ENCODE data around the gene CRIM1.

The CRIM1 gene

DNA sequence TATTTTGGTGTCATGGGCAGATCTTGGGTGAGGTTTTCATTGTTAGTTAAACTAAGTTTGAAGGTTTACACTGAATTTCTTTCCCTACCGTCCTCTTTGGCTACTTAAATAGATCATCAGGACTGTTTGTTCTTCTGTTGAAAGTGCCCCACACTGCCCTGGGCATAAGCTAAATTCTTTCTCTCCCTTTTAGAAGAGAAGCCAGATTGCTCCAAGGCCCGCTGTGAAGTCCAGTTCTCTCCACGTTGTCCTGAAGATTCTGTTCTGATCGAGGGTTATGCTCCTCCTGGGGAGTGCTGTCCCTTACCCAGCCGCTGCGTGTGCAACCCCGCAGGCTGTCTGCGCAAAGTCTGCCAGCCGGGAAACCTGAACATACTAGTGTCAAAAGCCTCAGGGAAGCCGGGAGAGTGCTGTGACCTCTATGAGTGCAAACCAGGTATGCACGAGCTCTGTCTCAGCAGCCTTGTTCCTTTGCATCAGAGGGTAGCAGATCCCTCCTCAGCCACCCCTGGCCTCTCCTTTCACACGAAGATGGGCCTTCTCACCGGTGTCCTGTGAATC lies 85.6 kb downstream of the CRIM1 start:
- no peak for DNase-seq (ENCODE audit: low read depth)
- no peak overlapping the region for H3K4me3 ChIP-seq (ENCODE audit: low read depth, low read length)
- TF ChIP-seq, protein P1, sequence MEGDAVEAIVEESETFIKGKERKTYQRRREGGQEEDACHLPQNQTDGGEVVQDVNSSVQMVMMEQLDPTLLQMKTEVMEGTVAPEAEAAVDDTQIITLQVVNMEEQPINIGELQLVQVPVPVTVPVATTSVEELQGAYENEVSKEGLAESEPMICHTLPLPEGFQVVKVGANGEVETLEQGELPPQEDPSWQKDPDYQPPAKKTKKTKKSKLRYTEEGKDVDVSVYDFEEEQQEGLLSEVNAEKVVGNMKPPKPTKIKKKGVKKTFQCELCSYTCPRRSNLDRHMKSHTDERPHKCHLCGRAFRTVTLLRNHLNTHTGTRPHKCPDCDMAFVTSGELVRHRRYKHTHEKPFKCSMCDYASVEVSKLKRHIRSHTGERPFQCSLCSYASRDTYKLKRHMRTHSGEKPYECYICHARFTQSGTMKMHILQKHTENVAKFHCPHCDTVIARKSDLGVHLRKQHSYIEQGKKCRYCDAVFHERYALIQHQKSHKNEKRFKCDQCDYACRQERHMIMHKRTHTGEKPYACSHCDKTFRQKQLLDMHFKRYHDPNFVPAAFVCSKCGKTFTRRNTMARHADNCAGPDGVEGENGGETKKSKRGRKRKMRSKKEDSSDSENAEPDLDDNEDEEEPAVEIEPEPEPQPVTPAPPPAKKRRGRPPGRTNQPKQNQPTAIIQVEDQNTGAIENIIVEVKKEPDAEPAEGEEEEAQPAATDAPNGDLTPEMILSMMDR (IDR thresholded peaks at IDR 0.05; ENCODE audit: control insufficient read depth, extremely low read depth, insufficient read depth), result no peak

DNA sequence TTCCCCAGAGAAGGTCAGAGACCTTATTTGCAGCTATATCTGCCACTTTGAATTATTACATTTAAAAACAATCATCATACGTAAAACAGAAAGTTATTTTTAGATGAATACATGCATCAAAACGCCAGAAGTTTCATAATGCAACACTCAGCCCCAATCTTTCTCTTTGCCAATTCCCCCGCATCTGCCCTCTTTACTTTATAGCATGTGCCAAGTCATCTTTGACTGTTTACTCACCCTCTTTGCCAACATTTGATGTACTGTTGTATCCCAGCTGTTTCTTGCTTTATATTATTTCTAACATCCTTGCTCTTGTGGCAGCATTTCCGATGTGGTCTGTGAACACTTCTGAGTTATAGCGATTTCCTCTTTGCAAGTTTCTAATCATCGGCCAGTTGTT lies 86.2 kb downstream of the CRIM1 start:
- TF ChIP-seq, protein P1 (IDR thresholded peaks at IDR 0.05; ENCODE audit: control insufficient read depth, extremely low read depth, insufficient read depth), result no peak
- H3K4me3 ChIP-seq (ENCODE audit: low read depth, low read length), result no peak overlapping the region
- DNase-seq (ENCODE audit: low read depth), result no peak

DNA sequence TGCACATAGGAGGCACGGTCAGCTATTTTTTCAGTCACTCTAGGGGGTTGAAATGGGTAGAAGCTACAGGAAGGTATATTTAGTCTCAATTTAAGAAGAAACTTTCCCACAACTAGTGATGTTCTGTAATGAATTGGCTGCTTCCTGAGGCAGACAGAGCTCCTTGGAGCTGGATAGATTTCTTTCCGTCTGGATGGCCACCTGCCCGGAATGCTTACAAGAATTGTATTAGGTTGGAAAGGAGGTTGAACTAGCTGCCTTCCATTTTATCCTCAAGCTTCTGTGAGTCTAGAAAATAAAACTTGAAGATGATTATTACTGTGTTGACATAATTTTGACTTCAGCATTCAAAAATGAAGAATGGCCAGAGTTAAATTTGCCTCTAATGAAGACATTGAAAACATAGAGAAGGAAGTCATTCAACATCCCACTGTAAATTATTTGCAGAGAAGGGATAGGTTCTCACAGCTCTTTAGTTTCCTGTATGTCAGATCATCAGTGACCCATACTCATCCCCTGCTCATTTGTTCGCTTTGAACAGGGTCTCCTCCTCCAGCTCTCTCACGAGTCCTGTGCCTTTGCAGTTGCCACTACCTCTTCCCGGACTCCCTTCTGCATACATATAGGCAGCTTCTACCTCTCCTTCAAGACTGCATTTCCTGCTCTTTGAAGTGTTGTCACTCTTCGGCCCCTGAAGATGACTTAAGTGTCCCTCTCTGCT lies 88.8 kb downstream of the CRIM1 start:
- no peak for DNase-seq (ENCODE audit: low read depth)
- TF ChIP-seq, protein P1 (IDR thresholded peaks at IDR 0.05; ENCODE audit: control insufficient read depth, extremely low read depth, insufficient read depth), result no peak
- H3K4me3 ChIP-seq (ENCODE audit: low read depth, low read length), result no peak overlapping the region

DNA sequence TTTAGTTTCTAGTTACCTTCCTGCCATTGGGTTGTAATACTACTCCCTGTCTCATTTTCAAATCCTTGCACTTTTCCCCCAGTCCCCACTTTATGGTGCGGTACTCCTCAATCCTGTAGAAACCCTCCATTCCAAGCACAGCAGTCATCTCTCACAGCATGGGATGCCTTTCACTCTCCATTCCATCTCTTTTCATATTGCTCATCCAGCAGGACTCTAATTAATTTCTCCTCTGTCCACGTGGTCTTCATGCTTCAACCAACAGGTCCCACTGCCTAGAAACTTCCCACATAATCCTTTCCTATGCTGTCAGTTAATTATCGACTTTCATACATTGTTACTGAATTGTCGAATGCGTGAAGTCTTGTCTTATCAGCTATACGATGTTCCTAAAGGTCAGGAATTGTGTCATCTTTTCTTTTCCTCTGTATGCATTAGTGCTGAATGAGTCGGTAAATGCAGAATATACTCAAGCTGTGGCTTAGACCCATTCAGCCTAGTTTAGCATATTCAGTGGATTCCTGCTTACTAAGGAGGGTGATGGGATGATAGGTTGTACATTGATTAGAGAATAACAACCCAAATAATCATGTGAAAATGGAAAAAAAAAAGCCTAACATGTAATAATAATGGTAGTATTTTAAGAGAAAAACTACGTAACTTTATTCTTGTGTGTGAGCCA lies 89.7 kb downstream of the CRIM1 start:
- DNase-seq (ENCODE audit: low read depth), result no peak
- TF ChIP-seq, protein P1 (IDR thresholded peaks at IDR 0.05; ENCODE audit: control insufficient read depth, extremely low read depth, insufficient read depth), result no peak
- H3K4me3 ChIP-seq (ENCODE audit: low read depth, low read length), result no peak overlapping the region

DNA sequence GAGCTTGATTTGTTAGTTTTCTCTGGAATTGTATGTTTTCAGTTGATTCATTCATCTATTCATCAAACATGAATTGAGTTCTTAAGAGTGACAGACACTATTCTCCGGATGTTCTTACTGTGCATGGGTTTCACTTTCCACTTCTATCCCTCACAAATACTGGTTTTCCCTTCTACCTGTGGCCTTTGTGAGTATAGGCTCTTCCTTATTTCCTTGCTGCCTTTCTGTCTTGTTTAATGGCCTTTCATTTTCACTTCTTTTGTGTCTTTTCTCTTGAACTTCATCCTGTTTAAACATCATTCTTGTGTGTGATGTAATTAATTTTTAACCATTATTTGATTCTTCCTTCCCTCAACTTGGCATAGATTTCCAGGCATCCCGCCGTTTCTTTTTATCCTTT lies 90.7 kb downstream of the CRIM1 start:
- TF ChIP-seq, protein P1 (IDR thresholded peaks at IDR 0.05; ENCODE audit: control insufficient read depth, extremely low read depth, insufficient read depth), result no peak
- H3K4me3 ChIP-seq (ENCODE audit: low read depth, low read length), result no peak overlapping the region
- DNase-seq (ENCODE audit: low read depth), result no peak

DNA sequence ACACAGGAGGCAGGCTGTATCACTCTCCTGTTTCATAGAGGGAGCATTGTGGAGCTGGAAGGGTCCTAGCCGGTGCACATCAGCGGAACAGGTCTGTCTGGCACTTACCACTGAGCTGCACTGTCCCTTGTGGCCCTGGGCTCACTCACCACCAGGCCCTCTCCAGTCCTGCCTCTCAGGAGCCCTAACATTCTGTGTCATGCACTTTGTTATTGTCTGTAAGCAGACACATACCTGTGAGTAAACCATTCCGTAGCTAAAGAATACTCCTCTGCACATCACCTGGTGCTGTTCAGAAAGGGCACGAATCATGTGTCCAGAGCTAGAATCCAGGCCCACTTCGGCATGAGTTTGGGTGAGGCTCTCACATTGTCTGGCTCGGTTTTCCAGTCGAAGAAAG lies 93.6 kb downstream of the CRIM1 start:
- DNase-seq (ENCODE audit: low read depth), result no peak
- TF ChIP-seq, protein P1 (IDR thresholded peaks at IDR 0.05; ENCODE audit: control insufficient read depth, extremely low read depth, insufficient read depth), result no peak
- H3K4me3 ChIP-seq (ENCODE audit: low read depth, low read length), result no peak overlapping the region

Measured in LNCaP clone FGC (cell line).